Adipose tissue (tissue), 3 donors: ENCODE measurements around the gene RAI1. TPM values are rescaled to one million over a fixed set of nuclear protein-coding genes. Genes with fewer than 3 reads are reported as not detected.
A peak's percentile ranks its signal among the peaks of the same experiment; 100 is the strongest.
"Not testable (repeated sequence)": the region's sequence is repeated elsewhere in the genome, so short reads cannot be mapped to it uniquely, and the experiment has no call there.

ENCODE experiments used
- H3K27ac ChIP-seq: one replicate; pipeline ENCODE4 v1.5.1; 2013; ENCODE audit warnings: low read depth, low read length
- WGBS, 3 donors: extraction: QIAGEN DNeasy Blood & Tissue Kit; methylation state at CpG; one replicate each; pipeline ENCODE4 v1.1.7; 2013; 5-methylcytosine and 5-hydroxymethylcytosine counted together
- polyA plus RNA-seq, 3 donors: library from polyadenylated mRNA; stranded (reverse); fragments of 200-250 nt; gene quantifications; one replicate each; pipeline ENCODE4 v1.2.3, GENCODE V29; 2013
- donor health status: healthy with polysubstance abuse.
- donor health status: Bipolar disorder and iron deficiency.
- donor health status: healthy.

Gene RAI1
- polyA plus RNA-seq, 3 donors: 4.5 to 9.3 (median 6.4) TPM

GRCh38 chr17:17677299-17678040, 3.8 kb upstream of the RAI1 start:
- H3K27ac ChIP-seq: no peak overlapping the region
- WGBS, 3 donors: 58 to 79% (median 72%) methylated on average over 2 of the region's 2 CpGs

- WGBS, 3 donors: 82 to 88% (median 83%) methylated on average over 5 of the region's 5 CpGs
- H3K27ac ChIP-seq: not testable (repeated sequence)
Observed at GRCh38 chr17:17678063-17678699, 3.1 kb upstream of the RAI1 start.

- WGBS, 3 donors: 90 to 96% (median 90%) methylated on average over 6 of the region's 6 CpGs
- H3K27ac ChIP-seq: no peak overlapping the region
Observed at GRCh38 chr17:17679243-17679642, 2.0 kb upstream of the RAI1 start.

- 89 to 92% (median 91%) methylated on average over 6 of the region's 6 CpGs for whole genome bisulfite sequencing, 3 donors
- no peak overlapping the region for H3K27ac ChIP-seq
Observed at GRCh38 chr17:17679748-17680147, 1.5 kb upstream of the RAI1 start.

GRCh38 chr17:17680477-17681186, 626 bp upstream of the RAI1 start:
- H3K27ac ChIP-seq: no peak overlapping the region
- 46 to 57% (median 51%) methylated on average over 12 of the region's 12 CpGs for WGBS, 3 donors

- 0 to 1% (median 1%) methylated on average over 57 to 68 of the region's 68 CpGs for WGBS, 3 donors
Observed at GRCh38 chr17:17681744-17682292, 560 bp downstream of the RAI1 start.

GRCh38 chr17:17682293-17682736, 1.1 kb downstream of the RAI1 start:
- WGBS, 3 donors: 0 to 1% (median 1%) methylated on average over 26 to 49 of the region's 49 CpGs
- H3K27ac ChIP-seq: peak overlapping the region; percentile 53

More at GRCh38 chr17:17681744-17682292, 560 bp downstream of the RAI1 start:
- peak overlapping the region; percentile 53 for H3K27ac ChIP-seq

GRCh38 chr17:17682737-17683680, 1.8 kb downstream of the RAI1 start:
- H3K27ac ChIP-seq: peak overlapping the region; percentile 53
- WGBS, 3 donors: 3 to 4% (median 4%) methylated on average over 35 to 57 of the region's 57 CpGs

- 87 to 98% (median 95%) methylated on average over 7 of the region's 7 CpGs for WGBS, 3 donors
- H3K27ac ChIP-seq: no peak overlapping the region
Observed at GRCh38 chr17:17683710-17684365, 2.6 kb downstream of the RAI1 start.

- H3K27ac ChIP-seq: peak overlapping the region; percentile 51
- 37 to 63% (median 52%) methylated on average over 14 to 15 of the region's 15 CpGs for WGBS, 3 donors
Observed at GRCh38 chr17:17684906-17685774, 3.9 kb downstream of the RAI1 start.

GRCh38 chr17:17685775-17686291, 4.6 kb downstream of the RAI1 start:
- 17 to 29% (median 22%) methylated on average over 14 of the region's 14 CpGs for WGBS, 3 donors
- peak overlapping the region; percentile 60 for H3K27ac ChIP-seq

GRCh38 chr17:17689312-17689711, 8.1 kb downstream of the RAI1 start:
- no peak overlapping the region for H3K27ac ChIP-seq
- WGBS, 3 donors: 88 to 94% (median 93%) methylated on average over 4 of the region's 4 CpGs

- 66 to 73% (median 66%) methylated on average over 7 of the region's 7 CpGs for WGBS, 3 donors
- not testable (repeated sequence) for H3K27ac ChIP-seq
Observed at GRCh38 chr17:17690233-17690632, 9.0 kb downstream of the RAI1 start.

GRCh38 chr17:17691468-17692263, 10.4 kb downstream of the RAI1 start:
- H3K27ac ChIP-seq: no peak overlapping the region

GRCh38 chr17:17692353-17693252, 11.3 kb downstream of the RAI1 start:
- 63 to 77% (median 76%) methylated on average over 9 of the region's 9 CpGs for WGBS, 3 donors

More at GRCh38 chr17:17691468-17692263, 10.4 kb downstream of the RAI1 start:
- WGBS, 3 donors: 43 to 53% (median 47%) methylated on average over 8 of the region's 8 CpGs

More at GRCh38 chr17:17692353-17693252, 11.3 kb downstream of the RAI1 start:
- no peak overlapping the region for H3K27ac ChIP-seq
